MM.1S (cell line): Measurements from ENCODE around the gene IL1R2.

ENCODE experiments used
- DNase-seq: peaks from one replicate; pipeline ENCODE4 v3.0.0-alpha.2; 2015
- H2AFZ ChIP-seq: fragments of 300-600 bp; sonication (generic); 2 replicates; pipeline ENCODE4 v1.6.0; 2016; ENCODE audit warnings: antibody characterized with exemption, low read length
- H3F3A ChIP-seq: fragments of 300-600 bp; sonication (generic); 2 replicates; pipeline ENCODE4 v1.6.1; 2016; ENCODE audit warnings: mild to moderate bottlenecking, antibody characterized with exemption, low read length, moderate library complexity, mixed read lengths; ENCODE audit not compliant: insufficient read depth
- H3K27ac ChIP-seq: fragments of 300-600 bp; sonication (generic); 2 replicates; pipeline ENCODE4 v1.5.1; 2016; ENCODE audit warnings: mild to moderate bottlenecking, low read length
- H3K27me3 ChIP-seq: fragments of 300-600 bp; sonication (generic); replicated peaks from 2 replicates; pipeline ENCODE4 v1.6.0; 2016; ENCODE audit warnings: low read length; ENCODE audit not compliant: insufficient read depth
- H3K36me3 ChIP-seq: fragments of 300-600 bp; sonication (generic); replicated peaks from 2 replicates; pipeline ENCODE4 v1.6.1; 2016; ENCODE audit warnings: mild to moderate bottlenecking, low read length, mixed read lengths; ENCODE audit not compliant: insufficient read depth
- H3K4me1 ChIP-seq: fragments of 300-600 bp; sonication (generic); 2 replicates; pipeline ENCODE4 v1.6.1; 2016; ENCODE audit warnings: low read length, mixed read lengths
- H3K4me2 ChIP-seq: fragments of 300-600 bp; sonication (generic); 2 replicates; pipeline ENCODE4 v1.6.0; 2016; ENCODE audit warnings: low read depth, low read length
- H3K4me3 ChIP-seq: fragments of 300-600 bp; sonication (generic); 2 replicates; pipeline ENCODE4 v1.5.1; 2016; ENCODE audit warnings: low read length, mixed read lengths
- H3K79me2 ChIP-seq: fragments of 300-600 bp; sonication (generic); 2 replicates; pipeline ENCODE4 v1.6.1; 2016; ENCODE audit warnings: mixed run types, low read length, mixed read lengths
- H3K9ac ChIP-seq: fragments of 300-600 bp; sonication (generic); 2 replicates; pipeline ENCODE4 v1.6.1; 2016; ENCODE audit warnings: low read length, mixed read lengths
- H3K9me2 ChIP-seq: fragments of 300-600 bp; sonication (generic); replicated peaks from 2 replicates; pipeline ENCODE4 v1.6.1; 2016; ENCODE audit warnings: mild to moderate bottlenecking, low read length, mixed read lengths; ENCODE audit not compliant: insufficient read depth
- H3K9me3 ChIP-seq: fragments of 300-600 bp; sonication (generic); replicated peaks from 2 replicates; pipeline ENCODE4 v1.6.1; 2016; ENCODE audit warnings: mild to moderate bottlenecking, low read length, mixed read lengths; ENCODE audit not compliant: insufficient read depth
- H4K20me1 ChIP-seq: fragments of 300-600 bp; sonication (generic); 2 replicates; pipeline ENCODE4 v1.6.1; 2016; ENCODE audit warnings: mild to moderate bottlenecking, low read length, moderate library complexity, mixed read lengths; ENCODE audit not compliant: insufficient read depth
- EZH2 ChIP-seq: fragments of 300-600 bp; sonication (generic); optimal IDR thresholded peaks from 2 replicates; pipeline ENCODE3; 2017; ENCODE audit warnings: low read depth, mild to moderate bottlenecking, antibody characterized with exemption, low read length, mixed read lengths
- EZH2phosphoT487 ChIP-seq: fragments of 300-600 bp; sonication (generic); IDR thresholded peaks from 2 replicates; pipeline ENCODE4 v1.6.1; 2018; ENCODE audit warnings: antibody characterized with exemption, low read length
- TF ChIP-seq, protein P1 (sequence below): fragments of 300-600 bp; sonication (generic); IDR thresholded peaks from 2 replicates; pipeline ENCODE4 v1.5.1; 2016; ENCODE audit warnings: antibody characterized with exemption, low read length, mixed read lengths

Gene IL1R2

DNA sequence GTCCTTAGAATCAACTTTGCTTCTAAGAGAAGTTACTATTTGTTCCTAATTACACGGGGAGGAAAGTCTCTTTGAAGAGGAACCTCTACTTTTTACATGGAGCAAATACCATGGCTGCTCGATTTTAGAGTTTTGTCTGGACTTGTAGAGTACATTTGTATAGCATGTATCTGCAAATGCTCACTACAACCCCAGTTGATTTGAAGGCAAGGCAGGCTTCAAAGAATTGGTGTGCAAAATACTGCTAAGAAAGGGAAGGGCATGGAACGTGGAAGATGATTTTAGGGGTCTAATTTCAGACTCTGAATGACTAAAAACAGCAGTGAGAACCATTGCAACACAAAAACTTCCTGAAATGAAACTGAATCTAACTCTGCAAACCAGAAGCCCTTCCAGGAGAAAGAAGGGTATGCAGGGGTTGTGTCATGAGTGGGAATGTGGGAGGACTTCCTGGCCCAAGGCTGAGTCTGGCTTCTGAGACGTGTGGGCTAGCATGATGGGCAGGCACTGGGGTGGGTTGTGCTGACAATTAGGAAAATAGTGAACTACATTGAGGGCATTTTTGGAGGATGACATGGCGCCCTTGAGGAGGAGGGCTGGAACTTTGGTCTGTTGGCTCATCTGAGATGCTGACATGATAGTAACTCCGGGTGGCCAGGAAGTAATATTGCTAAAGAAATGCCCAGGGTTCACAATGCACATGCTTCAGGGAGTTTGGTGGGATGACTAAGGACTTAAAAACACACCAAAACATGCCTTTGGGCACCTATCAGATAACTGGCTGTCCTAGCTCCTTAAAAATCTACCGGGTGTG lies 18.9 kb upstream of the IL1R2 start:
- Histone ChIP-seq H3K9ac (no peak overlapping the region), H3K9me2 (no peaks in the 10 kb centered on the region), H3K4me2 (no peak overlapping the region), H4K20me1 (no peaks in the 10 kb centered on the region), H3K27me3 (no peaks in the 10 kb centered on the region), H2AFZ (no peak overlapping the region), H3K27ac (no peak overlapping the region), H3K9me3 (no peaks in the 10 kb centered on the region), H3K79me2 (no peaks in the 10 kb centered on the region), H3K4me1 (no peaks in the 10 kb centered on the region), H3K4me3 (no peak overlapping the region), H3K36me3 (no peaks in the 10 kb centered on the region), H3F3A (no peaks in the 10 kb centered on the region)
- no peak for DNase-seq
- TF ChIP-seq, protein P1, sequence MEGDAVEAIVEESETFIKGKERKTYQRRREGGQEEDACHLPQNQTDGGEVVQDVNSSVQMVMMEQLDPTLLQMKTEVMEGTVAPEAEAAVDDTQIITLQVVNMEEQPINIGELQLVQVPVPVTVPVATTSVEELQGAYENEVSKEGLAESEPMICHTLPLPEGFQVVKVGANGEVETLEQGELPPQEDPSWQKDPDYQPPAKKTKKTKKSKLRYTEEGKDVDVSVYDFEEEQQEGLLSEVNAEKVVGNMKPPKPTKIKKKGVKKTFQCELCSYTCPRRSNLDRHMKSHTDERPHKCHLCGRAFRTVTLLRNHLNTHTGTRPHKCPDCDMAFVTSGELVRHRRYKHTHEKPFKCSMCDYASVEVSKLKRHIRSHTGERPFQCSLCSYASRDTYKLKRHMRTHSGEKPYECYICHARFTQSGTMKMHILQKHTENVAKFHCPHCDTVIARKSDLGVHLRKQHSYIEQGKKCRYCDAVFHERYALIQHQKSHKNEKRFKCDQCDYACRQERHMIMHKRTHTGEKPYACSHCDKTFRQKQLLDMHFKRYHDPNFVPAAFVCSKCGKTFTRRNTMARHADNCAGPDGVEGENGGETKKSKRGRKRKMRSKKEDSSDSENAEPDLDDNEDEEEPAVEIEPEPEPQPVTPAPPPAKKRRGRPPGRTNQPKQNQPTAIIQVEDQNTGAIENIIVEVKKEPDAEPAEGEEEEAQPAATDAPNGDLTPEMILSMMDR = no peak
- TF ChIP-seq EZH2 (no peak), EZH2phosphoT487 (no peak)

DNA sequence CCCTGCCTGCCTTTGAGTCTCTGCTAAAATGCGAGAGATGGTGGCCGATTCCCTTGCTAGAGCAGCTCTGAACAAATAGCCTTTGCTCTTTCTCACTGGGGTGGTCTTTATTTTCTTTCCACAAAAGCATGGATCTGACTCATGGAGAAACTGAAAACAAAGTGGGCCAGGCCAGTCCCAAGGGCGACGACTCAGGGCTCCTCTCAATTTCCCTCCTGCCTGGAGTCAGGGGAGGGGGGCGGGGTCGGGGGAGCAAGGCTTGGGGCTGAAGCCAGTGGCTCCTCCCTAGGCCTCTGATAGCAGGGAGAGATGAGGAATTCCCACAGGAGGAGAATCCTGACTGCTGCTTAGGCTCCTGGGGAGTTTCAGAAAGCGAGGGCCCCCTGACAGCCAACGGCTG lies 17.1 kb upstream of the IL1R2 start:
- Histone ChIP-seq H3K9me2 (no peaks in the 10 kb centered on the region), H2AFZ (no peak overlapping the region), H3K4me3 (no peak overlapping the region), H4K20me1 (no peaks in the 10 kb centered on the region), H3K27me3 (no peaks in the 10 kb centered on the region), H3F3A (no peaks in the 10 kb centered on the region), H3K27ac (no peak overlapping the region), H3K4me2 (no peak overlapping the region), H3K79me2 (no peaks in the 10 kb centered on the region), H3K9ac (no peak overlapping the region), H3K36me3 (no peaks in the 10 kb centered on the region), H3K9me3 (no peaks in the 10 kb centered on the region), H3K4me1 (no peaks in the 10 kb centered on the region)
- DNase-seq = no peak
- TF ChIP-seq EZH2phosphoT487 (no peak), EZH2 (no peak)
- TF ChIP-seq, protein P1 = no peak

DNA sequence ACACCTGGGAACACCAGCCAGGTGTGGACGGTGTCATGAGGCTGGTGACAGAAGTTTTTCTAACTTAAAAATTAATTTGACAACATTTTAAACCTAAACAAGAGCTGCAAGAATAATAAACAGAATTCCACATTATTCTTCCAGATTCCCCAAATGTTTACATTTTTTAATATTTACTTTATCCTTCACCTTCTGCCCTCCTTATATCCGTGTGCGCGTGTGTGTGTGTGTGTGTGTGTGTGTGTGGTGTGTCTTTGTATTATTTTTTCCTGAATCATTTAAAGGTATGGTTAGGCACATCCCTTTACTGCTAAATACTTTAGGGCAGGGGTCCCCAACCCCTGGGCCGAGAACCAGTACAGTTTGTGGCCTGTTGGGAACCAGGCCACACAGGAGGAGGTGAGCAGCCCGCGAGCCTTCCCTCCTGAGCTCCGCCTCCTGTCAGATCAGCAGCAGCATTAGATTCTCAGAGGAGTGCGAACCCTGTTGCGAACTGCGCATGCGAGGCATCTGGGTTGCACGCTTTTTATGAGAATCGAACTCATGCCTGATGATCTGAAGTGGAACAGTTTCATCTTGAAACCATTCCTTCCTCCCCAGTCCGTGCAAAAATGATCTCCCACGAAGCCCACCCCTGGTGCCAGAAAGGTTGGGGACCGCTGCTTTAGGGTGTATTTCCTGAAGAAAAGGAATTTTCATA lies 16.4 kb upstream of the IL1R2 start:
- Histone ChIP-seq H3K9me2 (no peaks in the 10 kb centered on the region), H3K79me2 (no peaks in the 10 kb centered on the region), H3K4me1 (no peaks in the 10 kb centered on the region), H3K36me3 (no peaks in the 10 kb centered on the region), H4K20me1 (no peaks in the 10 kb centered on the region), H3K9ac (no peak overlapping the region), H3K27ac (no peak overlapping the region), H3K9me3 (no peaks in the 10 kb centered on the region), H3K4me3 (no peak overlapping the region), H2AFZ (no peak overlapping the region), H3K4me2 (no peak overlapping the region), H3F3A (no peaks in the 10 kb centered on the region), H3K27me3 (no peaks in the 10 kb centered on the region)
- no peak for DNase-seq
- TF ChIP-seq, protein P1 = no peak
- TF ChIP-seq EZH2 (no peak), EZH2phosphoT487 (no peak)
